Stimulated activated memory B cell treated with anti-CD40 and anti-IgM and Interleukin-4, amounts not matched to agents 10 μg/mL and 1 μg/mL and 100 μg/mL, for 72 hours (primary cell): ENCODE data around the gene UROC1.

Experiments used
- ATAC-seq: fragments of 150-1000 bp; cut with Tn5 transposase; 2 replicates; pipeline ENCODE4 v1.10.0; 2021
- H3K27ac Mint-ChIP-seq: one replicate; pipeline ENCODE4 v1.8.0; 2022; ENCODE audit warnings: mild to moderate bottlenecking, mixed read lengths
- H3K27me3 Mint-ChIP-seq: one replicate; pipeline ENCODE4 v1.8.0; 2022; ENCODE audit warnings: mixed read lengths
- H3K36me3 Mint-ChIP-seq: one replicate; pipeline ENCODE4 v1.8.0; 2022; ENCODE audit warnings: mixed read lengths
- H3K4me1 Mint-ChIP-seq: one replicate; pipeline ENCODE4 v1.8.0; 2022; ENCODE audit warnings: mixed read lengths
- H3K4me3 Mint-ChIP-seq: one replicate; pipeline ENCODE4 v1.8.0; 2022; ENCODE audit warnings: mild to moderate bottlenecking, moderate library complexity, mixed read lengths
- H3K9me3 Mint-ChIP-seq: one replicate; pipeline ENCODE4 v1.8.0; 2022; ENCODE audit warnings: mixed read lengths

Gene UROC1

DNA sequence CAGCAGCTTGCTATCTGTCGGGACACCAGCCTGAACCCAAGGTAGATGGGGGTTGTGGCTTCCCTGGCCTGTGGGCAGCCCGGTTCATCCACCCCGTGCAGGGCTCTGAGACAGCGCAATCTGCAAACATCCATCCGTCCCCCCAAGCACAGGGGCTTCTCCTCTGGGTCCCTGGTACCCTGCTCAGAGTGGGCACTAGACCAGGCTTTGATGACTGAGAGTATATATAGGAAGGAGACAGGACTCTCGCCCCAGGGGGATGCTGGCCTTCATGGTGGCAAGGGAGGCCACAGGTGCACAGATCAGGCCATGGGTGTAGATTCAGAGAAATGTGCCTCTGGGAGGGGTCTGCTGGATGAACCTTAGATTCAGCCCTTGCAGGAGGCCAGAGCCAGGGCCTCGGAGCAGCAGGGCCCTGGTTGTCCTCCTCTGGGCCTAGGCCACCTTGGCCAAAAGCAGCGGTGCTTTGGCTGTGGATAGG is 82.6 kb downstream of the UROC1 start:
- peaks cover 73% of the 10 kb centered on the region for H3K36me3 Mint-ChIP-seq

DNA sequence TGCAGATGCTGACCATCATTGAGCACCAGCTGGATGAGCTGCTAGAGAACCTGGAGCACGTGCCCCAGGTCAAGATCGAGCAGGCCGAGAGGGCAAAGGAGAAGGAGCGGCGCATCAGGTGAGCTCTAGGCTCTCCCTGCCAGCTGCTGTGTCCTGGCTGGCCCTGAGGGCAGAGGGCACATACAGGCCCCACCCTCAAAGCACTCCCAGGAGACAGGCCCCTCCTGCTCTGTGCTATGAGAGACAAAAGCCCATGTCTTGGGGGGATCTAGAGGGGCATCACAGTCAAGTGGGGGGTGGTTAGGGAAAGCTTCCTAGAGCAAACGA is 83.3 kb downstream of the UROC1 start:
- no peak for ATAC-seq
- H3K27ac Mint-ChIP-seq, result no peak overlapping the region
- no peak overlapping the region for H3K4me3 Mint-ChIP-seq
- no peaks in the 10 kb centered on the region for H3K27me3 Mint-ChIP-seq
- no peaks in the 10 kb centered on the region for H3K4me1 Mint-ChIP-seq
- no peaks in the 10 kb centered on the region for H3K9me3 Mint-ChIP-seq
- H3K36me3 Mint-ChIP-seq, result peaks cover 65% of the 10 kb centered on the region

More for the DNA sequence above, 82.6 kb downstream of the UROC1 start:
- no peak for ATAC-seq
- Mint-ChIP-seq H3K9me3 (no peaks in the 10 kb centered on the region), H3K27ac (no peak overlapping the region), H3K4me3 (no peak overlapping the region), H3K27me3 (no peaks in the 10 kb centered on the region), H3K4me1 (no peaks in the 10 kb centered on the region)

DNA sequence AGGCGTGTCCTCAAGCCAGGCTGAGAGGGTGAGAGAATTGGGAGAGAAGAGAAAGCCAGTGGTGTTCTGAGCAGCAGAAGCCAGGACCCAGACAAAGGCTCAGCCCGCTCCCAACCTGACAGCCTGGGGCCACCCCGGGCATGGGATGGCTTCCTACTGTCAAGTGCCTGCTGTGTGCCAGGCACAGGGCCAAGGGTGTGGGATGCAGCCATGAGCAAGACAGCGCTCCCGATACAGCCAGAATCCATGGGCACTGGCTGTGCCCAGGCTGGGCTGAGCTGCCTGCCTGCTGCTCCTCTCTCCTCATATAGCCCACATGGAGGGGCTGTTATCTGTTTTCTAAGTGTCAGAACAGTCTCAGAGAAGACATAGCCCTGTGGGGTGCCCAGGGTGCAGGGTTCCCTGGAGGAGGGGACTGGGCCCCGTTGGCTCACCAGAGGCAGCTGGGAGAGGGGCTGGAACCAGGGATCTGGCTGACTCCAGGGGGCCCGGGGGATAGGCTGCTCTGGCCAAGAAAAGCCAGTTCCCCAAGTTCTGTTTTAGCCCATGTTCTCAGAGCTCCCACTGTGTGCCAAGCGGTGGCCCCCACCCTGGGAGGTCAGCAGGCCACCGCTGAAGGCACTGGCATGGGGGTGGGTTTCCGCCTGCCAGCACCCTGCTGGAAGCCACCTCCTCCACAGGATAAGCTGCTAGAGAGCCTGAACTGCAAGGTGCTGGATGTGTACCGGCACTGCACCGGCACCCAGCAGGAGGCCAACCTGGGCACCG is 83.9 kb downstream of the UROC1 start:
- H3K27ac Mint-ChIP-seq, result no peak overlapping the region
- peaks cover 60% of the 10 kb centered on the region for H3K36me3 Mint-ChIP-seq
- no peaks in the 10 kb centered on the region for H3K4me1 Mint-ChIP-seq

DNA sequence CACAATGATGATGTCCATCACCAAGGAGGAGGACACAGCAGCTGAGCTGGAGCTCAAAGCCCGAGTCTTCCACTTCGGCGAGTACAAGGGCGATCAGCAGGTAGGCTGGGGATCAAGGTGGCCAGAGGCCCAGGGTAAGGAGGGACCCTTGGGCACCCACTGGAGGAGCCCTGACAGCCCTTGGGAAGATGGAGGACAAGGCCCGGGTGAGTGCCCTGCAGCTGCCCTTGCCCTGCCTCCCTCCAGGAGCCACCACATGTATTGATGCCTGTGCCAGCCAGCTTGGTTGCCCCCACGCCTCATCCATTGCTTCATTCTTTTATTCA is 84.5 kb downstream of the UROC1 start:
- Mint-ChIP-seq H3K27ac (no peak overlapping the region), H3K9me3 (no peaks in the 10 kb centered on the region)

More for the DNA sequence above, 83.9 kb downstream of the UROC1 start:
- no peaks in the 10 kb centered on the region for H3K27me3 Mint-ChIP-seq
- ATAC-seq, result no peak
- no peak overlapping the region for H3K4me3 Mint-ChIP-seq
- no peaks in the 10 kb centered on the region for H3K9me3 Mint-ChIP-seq

DNA sequence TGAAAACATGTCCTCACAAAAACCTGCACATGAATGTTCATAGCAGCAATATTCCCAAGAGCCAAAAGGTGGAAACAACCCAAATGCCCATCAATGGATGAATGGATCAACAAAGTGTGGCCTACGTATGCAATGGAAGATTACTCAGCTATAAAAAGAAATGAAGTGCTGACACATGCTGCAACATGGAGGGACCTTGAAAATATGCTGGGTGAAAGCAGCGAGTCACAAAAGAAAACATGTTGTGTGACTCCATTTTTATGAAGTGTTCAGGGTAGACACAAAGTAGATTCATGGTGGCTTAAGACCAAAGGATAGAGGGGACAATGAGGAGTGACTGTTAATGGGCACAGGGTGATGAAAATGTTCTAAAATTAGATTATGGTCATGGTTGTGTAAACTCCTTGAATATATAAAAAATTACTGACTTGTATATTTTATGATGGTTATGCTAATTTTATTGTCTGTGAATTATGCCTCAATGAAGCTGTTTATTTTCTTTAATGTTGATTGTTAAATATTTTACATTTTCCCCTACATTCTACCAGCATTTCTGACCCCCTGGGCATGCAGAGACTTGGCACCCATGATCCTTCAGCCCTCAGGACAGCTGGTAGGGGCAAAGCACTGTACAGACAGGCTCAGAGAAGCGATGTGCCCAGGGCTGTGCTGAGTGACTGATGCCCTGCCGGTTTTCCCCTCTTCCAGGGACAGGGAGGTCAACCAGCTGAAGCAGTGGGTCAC is 85.0 kb downstream of the UROC1 start:
- Mint-ChIP-seq H3K4me3 (no peak overlapping the region), H3K4me1 (no peaks in the 10 kb centered on the region), H3K27me3 (no peaks in the 10 kb centered on the region), H3K27ac (no peak overlapping the region), H3K36me3 (peaks cover 48% of the 10 kb centered on the region), H3K9me3 (peaks cover 2% of the 10 kb centered on the region)
- ATAC-seq, result no peak

More for the DNA sequence above, 84.5 kb downstream of the UROC1 start:
- no peaks in the 10 kb centered on the region for H3K4me1 Mint-ChIP-seq
- H3K27me3 Mint-ChIP-seq, result no peaks in the 10 kb centered on the region
- H3K36me3 Mint-ChIP-seq, result peaks cover 54% of the 10 kb centered on the region
- ATAC-seq, result no peak
- H3K4me3 Mint-ChIP-seq, result no peak overlapping the region
